Thymus (tissue), 11 donors: ENCODE results near the gene ZXDC. TPM values are rescaled to one million over a fixed set of nuclear protein-coding genes. Genes with fewer than 3 reads are reported as not detected.

Experiments
- DNase-seq, 9 donors: peaks; one replicate each; pipeline ENCODE4 v3.0.0-alpha.2; 2013; ENCODE audit warnings: low spot score in 9 of 9, low read depth in 6 of 9, missing footprints in 1 of 9
- H3K27ac ChIP-seq, 2 donors: one replicate each; pipeline ENCODE4 v1.5.1; 2013; ENCODE audit warnings: control low read depth in 1 of 2, low read depth in 1 of 2, low read length in 1 of 2, mild to moderate bottlenecking in 1 of 2, moderate library complexity in 1 of 2
- H3K27me3 ChIP-seq, 2 donors: one replicate each; pipeline ENCODE4 v1.5.1; 2013; ENCODE audit warnings: low read length in 1 of 2; ENCODE audit not compliant: control insufficient read depth in 2 of 2, insufficient read depth in 1 of 2
- H3K36me3 ChIP-seq, 2 donors: one replicate each; pipeline ENCODE4 v1.5.1; 2013; ENCODE audit warnings: low read length in 1 of 2, mild to moderate bottlenecking in 1 of 2, moderate library complexity in 1 of 2; ENCODE audit not compliant: control insufficient read depth in 2 of 2, insufficient read depth in 2 of 2
- H3K4me1 ChIP-seq, 2 donors: one replicate each; pipeline ENCODE4 v1.5.1; 2013; ENCODE audit warnings: low read length in 2 of 2; ENCODE audit not compliant: control insufficient read depth in 2 of 2, insufficient read depth in 2 of 2
- H3K4me3 ChIP-seq, 2 donors: one replicate each; pipeline ENCODE4 v1.5.1; 2013; ENCODE audit warnings: low read length in 2 of 2, control low read depth in 1 of 2, mild to moderate bottlenecking in 1 of 2
- H3K9me3 ChIP-seq, 2 donors: one replicate each; pipeline ENCODE4 v1.5.1; 2013; ENCODE audit warnings: low read length in 1 of 2, mild to moderate bottlenecking in 1 of 2; ENCODE audit not compliant: control insufficient read depth in 2 of 2, insufficient read depth in 1 of 2
- WGBS: extraction: QIAGEN DNeasy Blood & Tissue Kit; methylation state at CpG from one replicate; pipeline ENCODE4 v1.1.7; 2013; 5-methylcytosine and 5-hydroxymethylcytosine counted together
- polyA plus RNA-seq: library from polyadenylated mRNA; stranded (reverse); fragments of 200-250 nt; gene quantifications from one replicate; pipeline ENCODE4 v1.2.3, GENCODE V29; 2013
- total RNA-seq: library from RNA; stranded (reverse); fragments of 120-200 nt; gene quantifications from one replicate; pipeline ENCODE4 v1.2.4, GENCODE V29; 2013
- donor health status: healthy.

ZXDC gene
- total and polyA plus RNA-seq, 2 donors: 15.6 to 17.3 TPM

- no peak for DNase-seq
- 93% methylated on average over 12 of the region's 12 CpGs for WGBS
These were observed 60.6 kb downstream of the ZXDC start for GRCh38 chr3:126414961-126415660.

GRCh38 chr3:126414406-126414805, 61.3 kb downstream of the ZXDC start:
- no peaks in the 10 kb centered on the region for H3K9me3 ChIP-seq
- H3K4me3 ChIP-seq: no peak overlapping the region
- H3K27ac ChIP-seq: no peak overlapping the region
- DNase-seq: no peak
- H3K27me3 ChIP-seq: peaks cover 0 to 41% of the 10 kb centered on the region in 2 donors
- H3K36me3 ChIP-seq: no peaks in the 10 kb centered on the region
- 96% methylated on average over 11 of the region's 11 CpGs for WGBS
- no peaks in the 10 kb centered on the region for H3K4me1 ChIP-seq

More at GRCh38 chr3:126414961-126415660, 60.6 kb downstream of the ZXDC start:
- H3K9me3 ChIP-seq: no peaks in the 10 kb centered on the region
- no peaks in the 10 kb centered on the region for H3K4me1 ChIP-seq
- no peak overlapping the region for H3K4me3 ChIP-seq
- peaks cover 0 to 41% of the 10 kb centered on the region in 2 donors for H3K27me3 ChIP-seq
- H3K36me3 ChIP-seq: no peaks in the 10 kb centered on the region
- H3K27ac ChIP-seq: no peak overlapping the region

GRCh38 chr3:126413693-126414080, 62.0 kb downstream of the ZXDC start:
- no peaks in the 10 kb centered on the region for H3K9me3 ChIP-seq
- DNase-seq: no peak
- H3K27ac ChIP-seq: no peak overlapping the region
- WGBS: 87% methylated on average over 4 of the region's 4 CpGs
- no peaks in the 10 kb centered on the region for H3K4me1 ChIP-seq
- peaks cover 0 to 40% of the 10 kb centered on the region in 2 donors for H3K27me3 ChIP-seq
- H3K36me3 ChIP-seq: no peaks in the 10 kb centered on the region
- H3K4me3 ChIP-seq: no peak overlapping the region

GRCh38 chr3:126412841-126413692, 62.6 kb downstream of the ZXDC start:
- no peak for DNase-seq
- Histone ChIP-seq H3K36me3 (no peaks in the 10 kb centered on the region), H3K27me3 (peaks cover 0 to 37% of the 10 kb centered on the region in 2 donors), H3K4me1 (no peaks in the 10 kb centered on the region), H3K9me3 (no peaks in the 10 kb centered on the region), H3K4me3 (no peak overlapping the region), H3K27ac (no peak overlapping the region)
- 97% methylated on average over 6 of the region's 6 CpGs for WGBS

GRCh38 chr3:126408099-126408498, 67.6 kb downstream of the ZXDC start:
- 92% methylated on average over 5 of the region's 5 CpGs for WGBS
- H3K27me3 ChIP-seq: peaks cover 0 to 6% of the 10 kb centered on the region in 2 donors

GRCh38 chr3:126407412-126408044, 68.2 kb downstream of the ZXDC start:
- Histone ChIP-seq H3K27me3 (peaks cover 0 to 2% of the 10 kb centered on the region in 2 donors), H3K4me1 (no peaks in the 10 kb centered on the region), H3K9me3 (no peaks in the 10 kb centered on the region), H3K36me3 (no peaks in the 10 kb centered on the region), H3K27ac (no peak overlapping the region), H3K4me3 (no peak overlapping the region)
- 89% methylated on average over 5 of the region's 5 CpGs for WGBS
- DNase-seq: no peak

More at GRCh38 chr3:126408099-126408498, 67.6 kb downstream of the ZXDC start:
- no peak for DNase-seq
- H3K9me3 ChIP-seq: no peaks in the 10 kb centered on the region
- H3K27ac ChIP-seq: no peak overlapping the region
- no peaks in the 10 kb centered on the region for H3K4me1 ChIP-seq
- no peak overlapping the region for H3K4me3 ChIP-seq
- no peaks in the 10 kb centered on the region for H3K36me3 ChIP-seq

GRCh38 chr3:126406389-126407296, 69.0 kb downstream of the ZXDC start:
- H3K9me3 ChIP-seq: no peaks in the 10 kb centered on the region
- DNase-seq: no peak
- H3K4me1 ChIP-seq: no peaks in the 10 kb centered on the region
- peaks cover 0 to 8% of the 10 kb centered on the region in 2 donors for H3K27me3 ChIP-seq
- H3K36me3 ChIP-seq: no peaks in the 10 kb centered on the region
- H3K27ac ChIP-seq: no peak overlapping the region
- no peak overlapping the region for H3K4me3 ChIP-seq
- WGBS: 90% methylated on average over 15 of the region's 15 CpGs

GRCh38 chr3:126402666-126403302, 72.9 kb downstream of the ZXDC start:
- Histone ChIP-seq H3K9me3 (no peaks in the 10 kb centered on the region), H3K27ac (no peak overlapping the region), H3K4me1 (no peaks in the 10 kb centered on the region), H3K4me3 (no peak overlapping the region), H3K27me3 (peaks cover 0 to 9% of the 10 kb centered on the region in 2 donors), H3K36me3 (no peaks in the 10 kb centered on the region)
- WGBS: 94% methylated on average over 12 of the region's 12 CpGs
- DNase-seq: no peak
